H9 (cell line): ENCODE results near the gene PRKCB. TPM values are rescaled to one million over a fixed set of nuclear protein-coding genes. Genes with fewer than 3 reads are reported as not detected.

Source experiments
- DNase-seq: peaks from one replicate; pipeline ENCODE4 v3.0.0-alpha.2; 2017
- H2AFZ ChIP-seq: one replicate; pipeline ENCODE4 v1.6.1; 2013; ENCODE audit warnings: mild to moderate bottlenecking, low read length, control low read depth, moderate library complexity
- H2AK5ac ChIP-seq: 2 replicates; pipeline ENCODE4 v1.6.1; 2013; ENCODE audit warnings: low read length, control low read depth, mixed read lengths; ENCODE audit not compliant: insufficient read length
- H2BK120ac ChIP-seq: one replicate; pipeline ENCODE4 v1.6.1; 2013; ENCODE audit warnings: low read depth, mild to moderate bottlenecking, low read length, control low read depth, inconsistent platforms; ENCODE audit not compliant: poor library complexity, severe bottlenecking
- H2BK12ac ChIP-seq: 2 replicates; pipeline ENCODE4 v1.6.1; 2013; ENCODE audit warnings: low read length, control low read depth, mixed read lengths, low read depth; ENCODE audit not compliant: insufficient read length
- H2BK15ac ChIP-seq: 2 replicates; pipeline ENCODE4 v1.6.1; 2013; ENCODE audit warnings: low read depth, low read length, control low read depth
- H2BK20ac ChIP-seq: one replicate; pipeline ENCODE4 v1.6.1; 2013; ENCODE audit warnings: low read depth, mild to moderate bottlenecking, low read length, control low read depth, inconsistent platforms; ENCODE audit not compliant: poor library complexity, severe bottlenecking
- H2BK5ac ChIP-seq: 2 replicates; pipeline ENCODE4 v1.6.1; 2013; ENCODE audit warnings: low read length, control low read depth, mixed read lengths; ENCODE audit not compliant: insufficient read length
- H3K14ac ChIP-seq: 2 replicates; pipeline ENCODE4 v1.6.1; 2013; ENCODE audit warnings: low read length, control low read depth; ENCODE audit not compliant: insufficient read depth
- H3K18ac ChIP-seq: 2 replicates; pipeline ENCODE4 v1.6.1; 2013; ENCODE audit warnings: low read depth, mild to moderate bottlenecking, mixed read lengths, low read length, control low read depth; ENCODE audit not compliant: insufficient read length
- H3K23ac ChIP-seq: 2 replicates; pipeline ENCODE4 v1.6.1; 2013; ENCODE audit warnings: low read length, control low read depth, mixed read lengths, low read depth; ENCODE audit not compliant: insufficient read length
- H3K23me2 ChIP-seq: 2 replicates; pipeline ENCODE4 v1.6.1; 2013; ENCODE audit warnings: low read depth, mild to moderate bottlenecking, mixed read lengths, low read length, control low read depth; ENCODE audit not compliant: insufficient read length, poor library complexity, severe bottlenecking
- H3K27ac ChIP-seq: 2 replicates; pipeline ENCODE4 v1.5.1; 2013; ENCODE audit warnings: low read length, control low read depth, mixed read lengths, low read depth; ENCODE audit not compliant: insufficient read length
- H3K27me3 ChIP-seq: 2 replicates; pipeline ENCODE4 v1.6.1; 2013; ENCODE audit warnings: low read length, control low read depth, inconsistent platforms; ENCODE audit not compliant: insufficient read depth
- H3K4ac ChIP-seq: 2 replicates; pipeline ENCODE4 v1.6.1; 2013; ENCODE audit warnings: low read depth, mild to moderate bottlenecking, control low read depth, inconsistent platforms, low read length, moderate library complexity
- H3K4me1 ChIP-seq: 2 replicates; pipeline ENCODE4 v1.6.1; 2013; ENCODE audit warnings: low read length, control low read depth, inconsistent platforms; ENCODE audit not compliant: insufficient read depth
- H3K4me2 ChIP-seq: 2 replicates; pipeline ENCODE4 v1.6.1; 2013; ENCODE audit warnings: low read length, control low read depth, mixed read lengths; ENCODE audit not compliant: insufficient read length, insufficient read depth
- H3K56ac ChIP-seq: 2 replicates; pipeline ENCODE4 v1.6.1; 2013; ENCODE audit warnings: low read depth, mild to moderate bottlenecking, mixed read lengths, low read length, control low read depth; ENCODE audit not compliant: insufficient read length
- H3K79me1 ChIP-seq: 2 replicates; pipeline ENCODE4 v1.6.1; 2013; ENCODE audit warnings: low read depth, mild to moderate bottlenecking, moderate library complexity, low read length, control low read depth, inconsistent platforms; ENCODE audit not compliant: insufficient read depth, poor library complexity, severe bottlenecking
- H3K79me2 ChIP-seq: 2 replicates; pipeline ENCODE4 v1.6.1; 2013; ENCODE audit warnings: low read length, control low read depth, inconsistent platforms; ENCODE audit not compliant: insufficient read depth
- H3K9ac ChIP-seq: 2 replicates; pipeline ENCODE4 v1.6.1; 2013; ENCODE audit warnings: low read length, control low read depth, mixed read lengths; ENCODE audit not compliant: insufficient read length; ENCODE audit errors: extremely low read depth
- H3K9me3 ChIP-seq: one replicate; pipeline ENCODE4 v1.6.1; 2013; ENCODE audit warnings: low read depth, low read length, inconsistent platforms; ENCODE audit not compliant: control insufficient read depth
- H3T11ph ChIP-seq: one replicate; pipeline ENCODE4 v1.6.1; 2013; ENCODE audit warnings: mild to moderate bottlenecking, low read length, control low read depth, inconsistent platforms
- H4K20me1 ChIP-seq: one replicate; pipeline ENCODE4 v1.6.1; 2013; ENCODE audit not compliant: control insufficient read depth, insufficient read length, insufficient read depth
- H4K5ac ChIP-seq: 2 replicates; pipeline ENCODE4 v1.6.1; 2013; ENCODE audit warnings: low read depth, mild to moderate bottlenecking, mixed read lengths, low read length, control low read depth; ENCODE audit not compliant: insufficient read length
- H4K8ac ChIP-seq: replicated peaks from 2 replicates; pipeline ENCODE4 v1.6.1; 2013; ENCODE audit warnings: low read length, control low read depth, mixed read lengths, low read depth; ENCODE audit not compliant: insufficient read length
- H4K91ac ChIP-seq: 2 replicates; pipeline ENCODE4 v1.6.1; 2013; ENCODE audit warnings: low read depth, mild to moderate bottlenecking, moderate library complexity, mixed read lengths, low read length, control low read depth; ENCODE audit not compliant: insufficient read length
- H3K27ac Mint-ChIP-seq, 3 experiments: 2 replicates in 2 of 3; 3 replicates in 1 of 3; pipeline ENCODE4 v1.8.0; 2020 to 2021; ENCODE audit warnings: mixed read lengths in 3 of 3, mild to moderate bottlenecking in 1 of 3, moderate library complexity in 1 of 3
- H3K27me3 Mint-ChIP-seq: 2 replicates; pipeline ENCODE4 v1.8.0; 2021; ENCODE audit warnings: low read depth, mild to moderate bottlenecking, moderate library complexity, mixed read lengths
- H3K36me3 Mint-ChIP-seq, 3 experiments: 2 replicates in 2 of 3; 3 replicates in 1 of 3; pipeline ENCODE4 v1.8.0; 2020 to 2021; ENCODE audit warnings: low read depth in 3 of 3, mixed read lengths in 3 of 3; ENCODE audit not compliant: insufficient read depth in 1 of 3
- H3K4me1 Mint-ChIP-seq, 2 experiments: 2 replicates each; pipeline ENCODE4 v1.8.0; 2020; ENCODE audit warnings: mixed read lengths in 2 of 2
- H3K4me3 Mint-ChIP-seq, 2 experiments: 2 replicates in 1 of 2; 3 replicates in 1 of 2; pipeline ENCODE4 v1.8.0; 2020 to 2021; ENCODE audit warnings: mild to moderate bottlenecking in 2 of 2, mixed read lengths in 2 of 2, moderate library complexity in 1 of 2
- H3K9me3 Mint-ChIP-seq, 2 experiments: 2 replicates in 1 of 2; 3 replicates in 1 of 2; pipeline ENCODE4 v1.8.0; 2020; ENCODE audit warnings: mild to moderate bottlenecking in 2 of 2, mixed read lengths in 2 of 2, moderate library complexity in 1 of 2
- CTCF ChIP-seq: fragments of 200-600 bp; sonication (generic); conservative IDR thresholded peaks from 3 replicates; pipeline ENCODE4 v1.8.0; 2021; ENCODE audit warnings: antibody characterized with exemption, mild to moderate bottlenecking
- total RNA-seq: library from RNA; stranded (reverse); gene quantifications from 2 replicates; pipeline ENCODE4 v1.2.1, GENCODE V29; 2021

PRKCB gene
- total RNA-seq, 1 experiment from 2014 or later: 7.0 TPM

DNA sequence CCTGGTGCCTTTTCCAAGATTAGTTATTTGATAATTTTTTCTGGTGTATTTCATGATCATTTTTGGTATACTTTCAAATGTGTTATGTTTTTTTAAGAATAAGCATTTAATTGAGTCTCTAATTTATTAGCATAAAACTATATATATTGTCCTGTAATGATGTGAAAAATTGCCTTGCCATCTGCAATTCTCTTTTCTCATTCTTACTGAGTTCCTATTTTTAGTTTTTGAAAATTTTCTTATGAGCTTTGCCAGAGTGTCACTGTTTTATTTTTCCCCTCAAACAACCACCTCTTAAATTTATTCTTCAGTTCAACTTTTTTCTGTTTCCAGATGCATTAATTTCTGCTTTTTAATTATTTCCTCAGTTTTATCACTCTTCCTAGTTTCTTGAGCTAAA lies 59.3 kb downstream of the PRKCB start:
- H2BK5ac ChIP-seq: no peak overlapping the region
- no peak overlapping the region for H3K4ac ChIP-seq
- H3K18ac ChIP-seq: no peak overlapping the region
- no peak overlapping the region for H4K5ac ChIP-seq
- no peak overlapping the region for H3K4me2 ChIP-seq
- H2AK5ac ChIP-seq: no peak overlapping the region
- H3K79me2 ChIP-seq: no peaks in the 10 kb centered on the region
- H2AFZ ChIP-seq: no peak overlapping the region
- peaks cover 2% of the 10 kb centered on the region for H3K27me3 Mint-ChIP-seq
- no peak overlapping the region for H3K4me3 Mint-ChIP-seq
- no peak for TF ChIP-seq CTCF
- no peak overlapping the region for H2BK12ac ChIP-seq
- no peaks in the 10 kb centered on the region for H3K79me1 ChIP-seq
- no peak overlapping the region for H3K23ac ChIP-seq
- H3K4me1 Mint-ChIP-seq: 0 out of 4 replicates have a peak, but pooled peaks cover 0 to 3% of the 10 kb centered on the region in 2 experiments
- H3K9me3 Mint-ChIP-seq: no peaks in the 10 kb centered on the region
- no peak overlapping the region for H4K8ac ChIP-seq
- H3K23me2 ChIP-seq: no peaks in the 10 kb centered on the region
- no peaks in the 10 kb centered on the region for H3K9me3 ChIP-seq
- no peak for DNase-seq
- no peaks in the 10 kb centered on the region for H3K27me3 ChIP-seq
- no peak overlapping the region for H3K56ac ChIP-seq
- no peak overlapping the region for H3K14ac ChIP-seq
- no peak overlapping the region for H2BK20ac ChIP-seq
- no peaks in the 10 kb centered on the region for H4K20me1 ChIP-seq
- no peak overlapping the region for H3K9ac ChIP-seq
- no peaks in the 10 kb centered on the region for H3K4me1 ChIP-seq
- no peaks in the 10 kb centered on the region for H3K36me3 Mint-ChIP-seq
- H3K27ac Mint-ChIP-seq: no peak overlapping the region
- no peak overlapping the region for H4K91ac ChIP-seq
- no peak overlapping the region for H2BK120ac ChIP-seq
- no peak overlapping the region for H3K27ac ChIP-seq
- no peak overlapping the region for H2BK15ac ChIP-seq
- H3T11ph ChIP-seq: no peak overlapping the region
